Vagina (tissue), 2 donors: ENCODE measurements around the gene FN1. TPM values are rescaled to one million over a fixed set of nuclear protein-coding genes. Genes with fewer than 3 reads are reported as not detected.

Experiments used
- DNase-seq, 2 donors: peaks; one replicate each; pipeline ENCODE4 v3.0.0-alpha.2; 2017; ENCODE audit errors: extremely low spot score in 2 of 2
- H3K27ac ChIP-seq: fragments of 200-600 bp; sonication (generic); one replicate; pipeline ENCODE4 v1.5.1; 2019
- H3K27me3 ChIP-seq: fragments of 200-600 bp; sonication (generic); one replicate; pipeline ENCODE4 v1.5.1; 2019
- H3K36me3 ChIP-seq, 2 donors: fragments of 200-600 bp; sonication (generic); one replicate each; pipeline ENCODE4 v1.5.1; 2017 to 2019
- H3K4me1 ChIP-seq: fragments of 200-600 bp; sonication (generic); one replicate; pipeline ENCODE4 v1.5.1; 2019
- H3K4me3 ChIP-seq, 2 donors: fragments of 200-600 bp; sonication (generic); 1 replicate in 1 of 2; 2 replicates in 1 of 2; pipeline ENCODE4 v1.5.1; 2016 to 2019
- H3K9me3 ChIP-seq: fragments of 200-600 bp; sonication (generic); one replicate; pipeline ENCODE4 v1.5.1; 2019
- POLR2A ChIP-seq, 2 donors: fragments of 450-650 bp; IDR thresholded peaks; one replicate each; pipeline ENCODE4 v1.6.1; 2017; ENCODE audit warnings: antibody characterized with exemption in 2 of 2, mild to moderate bottlenecking in 2 of 2, moderate library complexity in 2 of 2
- POLR2AphosphoS5 ChIP-seq, 2 donors: sonication (generic); formaldehyde crosslinking; IDR thresholded peaks; one replicate each; pipeline ENCODE4 v1.9.0; 2017; ENCODE audit warnings: antibody characterized with exemption in 2 of 2, mild to moderate bottlenecking in 2 of 2, low read depth in 1 of 2; ENCODE audit not compliant: insufficient read depth in 1 of 2
- intact Hi-C: fragments of 100-400 bp; cut with DNase I; formaldehyde crosslinking; loops from one replicate; pipeline ENCODE4 v1.15.1; 2023
- total RNA-seq: library from RNA; depleted of rRNA; stranded (reverse); fragments of >200 nt; gene quantifications from one replicate; pipeline ENCODE4 v1.2.3, GENCODE V29; 2016
- TF ChIP-seq, protein P1 (sequence below), 3 experiments: fragments of 450-650 bp in 2 of 3; fragments of 200-600 bp in 1 of 3; sonication (generic) in 1 of 3; IDR thresholded peaks; one replicate each; pipeline ENCODE4 v1.5.1; 2017 to 2019; ENCODE audit warnings: antibody characterized with exemption in 3 of 3, mild to moderate bottlenecking in 2 of 3, moderate library complexity in 2 of 3

FN1 gene
- total RNA-seq, 1 donor from 2014 or later = 292 TPM

DNA sequence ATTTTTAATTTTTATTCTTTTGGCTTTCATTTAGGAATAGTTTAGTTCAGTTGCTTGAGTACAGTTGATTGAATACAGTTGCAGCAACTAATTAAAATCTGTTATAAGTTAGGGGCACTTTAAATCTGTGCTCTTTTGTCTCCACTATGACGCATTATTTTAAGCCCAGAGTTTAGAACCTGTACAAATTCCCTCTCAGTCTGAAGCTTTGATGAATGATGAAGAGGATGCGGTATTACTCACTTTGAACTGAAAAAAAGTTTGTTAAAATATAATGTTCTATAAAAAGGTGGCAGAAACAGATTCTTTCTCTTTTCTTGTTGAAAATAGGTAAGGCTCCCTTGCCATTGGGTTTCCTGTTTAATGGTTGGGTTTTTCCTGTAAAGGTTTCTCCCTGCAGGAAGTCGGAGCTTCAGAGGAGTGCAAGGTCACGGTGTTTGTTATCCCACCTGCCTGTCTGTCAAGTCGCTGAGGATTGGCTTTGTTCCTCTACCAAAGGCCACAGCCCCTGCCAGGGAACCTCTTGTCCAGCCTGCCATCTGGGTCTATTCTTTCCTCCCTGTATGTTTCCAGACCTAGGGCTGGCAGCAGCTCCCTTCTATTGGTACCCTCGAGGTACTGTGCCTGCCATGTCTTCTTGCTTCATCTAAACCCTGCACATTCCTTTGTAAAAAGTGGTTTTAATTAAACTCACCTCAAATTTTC is 43.8 kb upstream of the FN1 start:
- H3K27me3 ChIP-seq = no peaks in the 10 kb centered on the region
- no peak for DNase-seq
- H3K27ac ChIP-seq = no peak overlapping the region
- intact Hi-C loops = no loop called here
- no peak overlapping the region for H3K4me3 ChIP-seq
- H3K9me3 ChIP-seq = no peaks in the 10 kb centered on the region
- H3K36me3 ChIP-seq = no peaks in the 10 kb centered on the region
- H3K4me1 ChIP-seq = no peaks in the 10 kb centered on the region
- no peak for TF ChIP-seq POLR2A (IDR thresholded peaks at IDR 0.05)
- TF ChIP-seq, protein P1, sequence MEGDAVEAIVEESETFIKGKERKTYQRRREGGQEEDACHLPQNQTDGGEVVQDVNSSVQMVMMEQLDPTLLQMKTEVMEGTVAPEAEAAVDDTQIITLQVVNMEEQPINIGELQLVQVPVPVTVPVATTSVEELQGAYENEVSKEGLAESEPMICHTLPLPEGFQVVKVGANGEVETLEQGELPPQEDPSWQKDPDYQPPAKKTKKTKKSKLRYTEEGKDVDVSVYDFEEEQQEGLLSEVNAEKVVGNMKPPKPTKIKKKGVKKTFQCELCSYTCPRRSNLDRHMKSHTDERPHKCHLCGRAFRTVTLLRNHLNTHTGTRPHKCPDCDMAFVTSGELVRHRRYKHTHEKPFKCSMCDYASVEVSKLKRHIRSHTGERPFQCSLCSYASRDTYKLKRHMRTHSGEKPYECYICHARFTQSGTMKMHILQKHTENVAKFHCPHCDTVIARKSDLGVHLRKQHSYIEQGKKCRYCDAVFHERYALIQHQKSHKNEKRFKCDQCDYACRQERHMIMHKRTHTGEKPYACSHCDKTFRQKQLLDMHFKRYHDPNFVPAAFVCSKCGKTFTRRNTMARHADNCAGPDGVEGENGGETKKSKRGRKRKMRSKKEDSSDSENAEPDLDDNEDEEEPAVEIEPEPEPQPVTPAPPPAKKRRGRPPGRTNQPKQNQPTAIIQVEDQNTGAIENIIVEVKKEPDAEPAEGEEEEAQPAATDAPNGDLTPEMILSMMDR (IDR thresholded peaks at IDR 0.05) = no peak

GRCh38 chr2:215479121-215479520 is 43.3 kb upstream of the FN1 start:
- Histone ChIP-seq H3K4me1 (no peaks in the 10 kb centered on the region), H3K4me3 (no peak overlapping the region), H3K36me3 (no peaks in the 10 kb centered on the region), H3K9me3 (no peaks in the 10 kb centered on the region), H3K27ac (no peak overlapping the region), H3K27me3 (no peaks in the 10 kb centered on the region)
- intact Hi-C loops = no loop called here
- DNase-seq = no peak
- TF ChIP-seq POLR2A (IDR thresholded peaks at IDR 0.05) (no peak), POLR2AphosphoS5 (IDR thresholded peaks at IDR 0.05; ENCODE audit: insufficient read depth in 1 of 2, low read depth in 1 of 2) (no peak)
- TF ChIP-seq, protein P1 (IDR thresholded peaks at IDR 0.05) = no peak

GRCh38 chr2:215476424-215476823 is 40.6 kb upstream of the FN1 start:
- Histone ChIP-seq H3K4me1 (no peaks in the 10 kb centered on the region), H3K36me3 (no peaks in the 10 kb centered on the region), H3K27ac (no peak overlapping the region), H3K4me3 (no peak overlapping the region), H3K27me3 (no peaks in the 10 kb centered on the region), H3K9me3 (no peaks in the 10 kb centered on the region)
- DNase-seq = no peak
- intact Hi-C loops = no loop called here
- TF ChIP-seq POLR2A (IDR thresholded peaks at IDR 0.05) (no peak), POLR2AphosphoS5 (IDR thresholded peaks at IDR 0.05; ENCODE audit: insufficient read depth in 1 of 2, low read depth in 1 of 2) (no peak)
- TF ChIP-seq, protein P1 (IDR thresholded peaks at IDR 0.05) = no peak

DNA sequence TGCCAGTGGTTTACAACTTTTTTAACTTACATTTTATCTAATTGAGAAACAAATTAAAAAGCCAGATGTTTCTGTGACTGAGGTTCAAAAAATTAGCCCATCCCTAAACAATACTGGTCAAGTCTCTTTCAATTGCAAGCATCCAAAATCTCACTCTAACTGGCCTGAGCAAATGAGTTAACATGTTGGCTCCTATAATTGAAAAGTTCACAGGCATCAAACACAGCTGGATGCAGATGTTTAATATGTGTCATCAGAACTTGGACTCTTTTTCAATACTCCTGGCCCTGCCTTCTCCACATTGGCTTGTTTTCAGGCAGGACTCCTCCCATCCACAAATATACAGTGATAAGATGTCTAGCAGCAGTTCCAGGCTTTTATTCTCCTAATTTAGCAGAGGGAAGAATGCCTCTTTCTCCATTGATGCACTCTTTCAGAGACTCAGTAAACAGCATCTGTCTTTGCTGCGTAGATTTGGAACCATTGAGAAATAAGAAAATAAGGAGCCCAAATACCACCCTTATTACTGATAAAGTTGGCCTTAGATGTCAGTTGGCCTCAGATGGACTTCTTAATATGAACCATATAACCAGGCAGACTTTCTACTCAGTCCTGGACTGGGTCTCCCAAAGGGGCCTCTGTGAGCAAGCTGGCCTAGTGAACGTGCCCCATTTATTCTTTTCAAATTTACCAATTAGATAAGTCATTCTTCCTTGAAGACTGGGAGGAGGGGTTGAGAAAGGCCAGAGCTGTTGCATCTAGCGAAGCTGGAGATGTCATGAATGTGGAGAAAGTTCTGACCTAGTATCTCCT is 30.4 kb upstream of the FN1 start:
- DNase-seq = no peak
- Histone ChIP-seq H3K27me3 (no peaks in the 10 kb centered on the region), H3K27ac (no peak overlapping the region), H3K4me3 (no peak overlapping the region), H3K9me3 (no peaks in the 10 kb centered on the region), H3K36me3 (no peaks in the 10 kb centered on the region), H3K4me1 (no peaks in the 10 kb centered on the region)
- TF ChIP-seq POLR2A (IDR thresholded peaks at IDR 0.05) (no peak), POLR2AphosphoS5 (IDR thresholded peaks at IDR 0.05; ENCODE audit: insufficient read depth in 1 of 2, low read depth in 1 of 2) (no peak)
- TF ChIP-seq, protein P1 (IDR thresholded peaks at IDR 0.05) = no peak
- intact Hi-C loops = no loop called here

DNA sequence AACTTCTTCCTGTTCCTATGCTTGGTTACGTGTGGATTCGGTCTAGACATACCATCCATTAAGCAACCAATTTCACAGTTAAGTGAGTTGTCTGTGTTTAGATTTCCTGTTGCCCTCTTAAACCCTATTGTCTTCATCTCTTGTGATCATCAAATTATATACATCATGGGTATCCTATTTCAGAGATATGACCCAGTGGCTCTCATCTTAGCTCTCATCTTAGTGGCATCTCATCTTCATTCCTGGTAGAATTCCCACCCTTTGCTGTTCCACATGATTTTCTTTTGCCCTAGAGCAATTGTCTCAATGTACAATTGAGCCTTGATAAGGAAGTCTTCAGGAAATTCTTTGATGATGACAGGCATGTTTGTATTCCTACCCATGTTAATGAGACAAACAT is 29.4 kb upstream of the FN1 start:
- Histone ChIP-seq H3K9me3 (no peaks in the 10 kb centered on the region), H3K27me3 (no peaks in the 10 kb centered on the region), H3K36me3 (no peaks in the 10 kb centered on the region), H3K27ac (no peak overlapping the region), H3K4me1 (no peaks in the 10 kb centered on the region), H3K4me3 (no peak overlapping the region)
- TF ChIP-seq POLR2AphosphoS5 (IDR thresholded peaks at IDR 0.05; ENCODE audit: insufficient read depth in 1 of 2, low read depth in 1 of 2) = no peak
- TF ChIP-seq, protein P1 (IDR thresholded peaks at IDR 0.05) = no peak
- no peak for TF ChIP-seq POLR2A (IDR thresholded peaks at IDR 0.05)
- DNase-seq = no peak
- intact Hi-C loops = no loop called here
